Transverse colon (tissue), 3 donors: ENCODE data around the gene BORCS6.

Experiments
- CTCF ChIP-seq, 5 experiments: fragments of 200-600 bp in 3 of 5; fragments of 450-650 bp in 2 of 5; sonication (generic) in 3 of 5; IDR thresholded peaks; 1 replicate in 2 of 5; 2 replicates in 3 of 5; pipeline ENCODE4 v1.5.1; 2016 to 2017; ENCODE audit warnings: antibody characterized with exemption in 5 of 5, inconsistent platforms in 3 of 5, mild to moderate bottlenecking in 2 of 5, moderate library complexity in 1 of 5
- POLR2A ChIP-seq: fragments of 450-650 bp; IDR thresholded peaks from one replicate; pipeline ENCODE4 v1.6.1; 2016; ENCODE audit warnings: antibody characterized with exemption, mild to moderate bottlenecking, moderate library complexity

DNA sequence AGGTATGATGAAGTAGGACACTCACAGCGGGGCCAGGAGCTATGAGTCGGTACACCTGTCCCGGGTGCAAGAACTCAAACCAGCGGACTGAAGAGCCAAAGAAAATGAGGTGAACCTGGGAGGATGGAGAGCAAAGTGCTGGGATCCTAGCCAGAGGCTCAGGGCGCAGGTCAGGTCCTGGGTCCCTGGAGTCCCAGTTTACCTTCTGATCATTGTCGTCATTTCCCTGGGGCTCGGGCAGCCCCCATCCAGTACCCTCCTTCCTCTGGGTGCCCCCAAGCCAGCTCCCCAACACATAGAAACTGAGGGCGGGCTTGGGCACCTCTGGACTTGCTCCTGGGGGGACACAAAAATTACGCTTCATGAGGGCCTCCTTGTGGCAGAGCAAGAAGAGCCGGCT is 41.7 kb upstream of the BORCS6 start:
- TF ChIP-seq CTCF (IDR thresholded peaks at IDR 0.05) (no peak), POLR2A (no peak)
